ENCODE measurements around the gene UNC79. TPM values are rescaled to one million over a fixed set of nuclear protein-coding genes. Genes with fewer than 3 reads are reported as not detected.
"Not testable (repeated sequence)": the region's sequence is repeated elsewhere in the genome, so short reads cannot be mapped to it uniquely, and the experiment has no call there.

The UNC79 gene
- total and polyA plus RNA-seq, 2 donors from 2014 or later, result 0.56 to 0.79 TPM

GRCh38 chr14:93493054-93493453, 62.3 kb downstream of the UNC79 start:
- Histone ChIP-seq H3K27ac (ENCODE audit: low read depth in 2 of 2, low read length in 2 of 2) (no peak overlapping the region), H3K9ac (ENCODE audit: low read length in 3 of 3) (no peak overlapping the region), H3K4me3 (ENCODE audit: low read length in 3 of 3) (no peak overlapping the region), H3K27me3 (ENCODE audit: control insufficient read depth, insufficient read depth, low read length) (no peaks in the 10 kb centered on the region), H3K36me3 (ENCODE audit: control insufficient read depth in 2 of 3, insufficient read depth in 3 of 3, low read length in 3 of 3) (no peaks in the 10 kb centered on the region), H3K4me1 (ENCODE audit: control insufficient read depth in 2 of 3, insufficient read depth in 2 of 3, low read depth in 1 of 3, low read length in 3 of 3) (no peaks in the 10 kb centered on the region), H3K9me3 (ENCODE audit: control insufficient read depth in 2 of 3, insufficient read depth in 1 of 3, low read length in 3 of 3) (no peaks in the 10 kb centered on the region)
- TF ChIP-seq, protein P1, sequence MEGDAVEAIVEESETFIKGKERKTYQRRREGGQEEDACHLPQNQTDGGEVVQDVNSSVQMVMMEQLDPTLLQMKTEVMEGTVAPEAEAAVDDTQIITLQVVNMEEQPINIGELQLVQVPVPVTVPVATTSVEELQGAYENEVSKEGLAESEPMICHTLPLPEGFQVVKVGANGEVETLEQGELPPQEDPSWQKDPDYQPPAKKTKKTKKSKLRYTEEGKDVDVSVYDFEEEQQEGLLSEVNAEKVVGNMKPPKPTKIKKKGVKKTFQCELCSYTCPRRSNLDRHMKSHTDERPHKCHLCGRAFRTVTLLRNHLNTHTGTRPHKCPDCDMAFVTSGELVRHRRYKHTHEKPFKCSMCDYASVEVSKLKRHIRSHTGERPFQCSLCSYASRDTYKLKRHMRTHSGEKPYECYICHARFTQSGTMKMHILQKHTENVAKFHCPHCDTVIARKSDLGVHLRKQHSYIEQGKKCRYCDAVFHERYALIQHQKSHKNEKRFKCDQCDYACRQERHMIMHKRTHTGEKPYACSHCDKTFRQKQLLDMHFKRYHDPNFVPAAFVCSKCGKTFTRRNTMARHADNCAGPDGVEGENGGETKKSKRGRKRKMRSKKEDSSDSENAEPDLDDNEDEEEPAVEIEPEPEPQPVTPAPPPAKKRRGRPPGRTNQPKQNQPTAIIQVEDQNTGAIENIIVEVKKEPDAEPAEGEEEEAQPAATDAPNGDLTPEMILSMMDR (IDR thresholded peaks at IDR 0.05; ENCODE audit: borderline replicate concordance, extremely low read depth, insufficient read depth), result no peak
- no peak for FAIRE-seq
- DNase-seq, result peak in 4 of 5 donors; percentile 31 to 68 (median 51)
- intact Hi-C loops (cut with DNase I), result no loop called here

DNA sequence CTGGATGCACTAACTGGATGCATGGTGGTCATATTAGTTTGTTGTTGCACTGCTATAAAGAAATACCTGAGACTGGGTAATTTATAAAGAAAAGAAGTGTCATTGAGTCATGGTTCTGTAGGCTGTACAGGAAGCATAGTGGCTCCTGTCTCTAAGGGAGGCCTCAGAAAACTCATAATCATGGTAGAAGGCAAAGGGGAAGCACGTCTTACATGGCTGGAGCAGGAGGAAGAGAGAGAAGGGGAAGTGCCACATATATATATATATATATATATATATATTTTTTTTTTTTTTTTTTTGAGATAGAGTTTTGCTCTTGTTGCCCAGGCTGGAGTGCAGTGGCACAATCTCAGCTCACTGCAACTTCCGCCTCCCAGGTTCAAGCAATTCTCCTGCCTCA, 62.9 kb downstream of the UNC79 start:
- DNase-seq; H3K4me3 ChIP-seq (ENCODE audit: low read length in 3 of 3); FAIRE-seq; H3K27ac ChIP-seq (ENCODE audit: low read depth in 2 of 2, low read length in 2 of 2); H3K36me3 ChIP-seq (ENCODE audit: control insufficient read depth in 2 of 3, insufficient read depth in 3 of 3, low read length in 3 of 3); intact Hi-C loops (cut with DNase I); H3K9me3 ChIP-seq (ENCODE audit: control insufficient read depth in 2 of 3, insufficient read depth in 1 of 3, low read length in 3 of 3); H3K27me3 ChIP-seq (ENCODE audit: control insufficient read depth, insufficient read depth, low read length); H3K9ac ChIP-seq (ENCODE audit: low read length in 3 of 3); H3K4me1 ChIP-seq (ENCODE audit: control insufficient read depth in 2 of 3, insufficient read depth in 2 of 3, low read depth in 1 of 3, low read length in 3 of 3): not testable (repeated sequence)

DNA sequence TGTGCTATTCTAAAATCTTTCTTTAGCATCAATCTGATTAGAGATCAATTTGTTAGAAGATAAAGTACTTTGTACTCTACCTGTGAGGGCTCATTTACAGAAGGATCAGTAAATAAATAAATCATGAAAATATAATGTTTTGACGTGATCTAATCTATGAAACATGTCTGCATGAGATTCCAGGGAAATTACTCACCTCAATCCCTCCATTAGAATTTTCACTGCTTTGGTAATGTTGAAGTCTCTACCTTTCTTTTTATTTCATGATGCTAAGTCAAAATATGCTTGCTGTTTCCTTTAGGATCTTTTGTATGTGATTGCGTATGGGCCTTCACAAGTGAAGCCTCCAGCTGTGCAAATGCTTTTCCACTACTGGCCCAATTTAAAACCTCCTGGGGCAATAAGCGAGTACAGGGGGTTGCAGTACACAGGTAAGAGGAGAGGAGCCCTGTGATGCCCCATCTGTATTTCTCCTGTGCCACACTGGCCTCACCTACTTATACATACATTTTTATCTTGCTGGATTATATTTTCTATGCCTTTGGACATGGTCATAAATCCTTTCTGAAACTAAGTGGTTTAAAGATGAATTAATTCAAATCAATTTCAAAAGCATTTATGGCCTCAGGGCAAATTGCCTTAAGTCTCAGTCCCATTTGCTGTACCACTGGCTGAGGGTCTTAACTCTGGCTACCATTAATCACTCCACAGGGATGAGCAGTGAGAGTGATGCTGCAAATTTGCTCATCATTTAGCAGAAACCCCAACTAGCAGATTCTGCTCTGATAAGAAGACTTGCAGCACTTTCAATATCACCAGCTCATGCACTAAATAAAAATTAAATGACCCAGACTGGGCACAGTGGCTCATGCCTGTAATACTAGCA, 66.4 kb downstream of the UNC79 start:
- H3K4me3 ChIP-seq (ENCODE audit: low read length in 3 of 3), result no peak overlapping the region
- no peaks in the 10 kb centered on the region for H3K4me1 ChIP-seq (ENCODE audit: control insufficient read depth in 2 of 3, insufficient read depth in 2 of 3, low read depth in 1 of 3, low read length in 3 of 3)
- intact Hi-C loops (cut with DNase I), result no loop called here
- DNase-seq (no peak), FAIRE-seq (no peak)
- H3K36me3 ChIP-seq (ENCODE audit: control insufficient read depth in 2 of 3, insufficient read depth in 3 of 3, low read length in 3 of 3), result no peaks in the 10 kb centered on the region
- no peaks in the 10 kb centered on the region for H3K27me3 ChIP-seq (ENCODE audit: control insufficient read depth, insufficient read depth, low read length)
- H3K27ac ChIP-seq (ENCODE audit: low read depth in 2 of 2, low read length in 2 of 2), result no peak overlapping the region
- no peaks in the 10 kb centered on the region for H3K9me3 ChIP-seq (ENCODE audit: control insufficient read depth in 2 of 3, insufficient read depth in 1 of 3, low read length in 3 of 3)
- no peak overlapping the region for H3K9ac ChIP-seq (ENCODE audit: low read length in 3 of 3)
- TF ChIP-seq, protein P1 (IDR thresholded peaks at IDR 0.05; ENCODE audit: borderline replicate concordance, extremely low read depth, insufficient read depth), result no peak

DNA sequence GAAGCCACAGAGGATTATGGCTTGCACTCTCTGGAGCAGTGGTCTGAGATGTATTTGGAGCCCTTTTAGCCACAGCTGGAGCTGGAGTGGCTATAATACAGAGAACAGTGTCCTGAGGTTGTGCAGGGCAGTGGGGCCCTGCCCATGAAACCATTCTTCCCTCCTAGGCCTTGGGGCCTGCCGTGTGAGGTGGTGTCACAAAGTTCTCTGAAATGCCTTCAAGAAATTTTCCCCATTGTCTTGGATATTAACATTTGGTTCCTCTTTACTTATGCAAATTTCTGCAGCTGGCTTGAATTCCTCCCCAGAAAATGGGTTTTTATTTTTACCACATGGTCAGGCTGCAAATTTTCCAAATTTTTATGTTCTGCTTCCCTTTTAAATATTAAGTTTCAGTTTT, 79.3 kb downstream of the UNC79 start:
- H3K9me3 ChIP-seq (ENCODE audit: control insufficient read depth in 2 of 3, insufficient read depth in 1 of 3, low read length in 3 of 3), result no peaks in the 10 kb centered on the region
- intact Hi-C loops (cut with DNase I), result no loop called here
- no peak overlapping the region for H3K27ac ChIP-seq (ENCODE audit: low read depth in 2 of 2, low read length in 2 of 2)
- no peak overlapping the region for H3K9ac ChIP-seq (ENCODE audit: low read length in 3 of 3)
- H3K4me3 ChIP-seq (ENCODE audit: low read length in 3 of 3), result no peak overlapping the region
- DNase-seq, result no peak
- H3K27me3 ChIP-seq (ENCODE audit: control insufficient read depth, insufficient read depth, low read length), result no peaks in the 10 kb centered on the region
- FAIRE-seq, result no peak
- no peaks in the 10 kb centered on the region for H3K36me3 ChIP-seq (ENCODE audit: control insufficient read depth in 2 of 3, insufficient read depth in 3 of 3, low read length in 3 of 3)
- TF ChIP-seq, protein P1 (IDR thresholded peaks at IDR 0.05; ENCODE audit: borderline replicate concordance, extremely low read depth, insufficient read depth), result no peak
- no peaks in the 10 kb centered on the region for H3K4me1 ChIP-seq (ENCODE audit: control insufficient read depth in 2 of 3, insufficient read depth in 2 of 3, low read depth in 1 of 3, low read length in 3 of 3)
